ENCODE measurements around the gene BPIFB2.

- TF ChIP-seq CTCF (IDR thresholded peaks at IDR 0.05) (no peak), POLR2AphosphoS5 (IDR thresholded peaks at IDR 0.05; ENCODE audit: insufficient read depth in 1 of 2, low read depth in 1 of 2) (no peak), POLR2A (IDR thresholded peaks at IDR 0.05) (no peak)
These were observed 19.5 kb upstream of the BPIFB2 start for GRCh38 chr20:32988008-32988407.
